Gastrocnemius medialis (tissue), 4 donors: ENCODE measurements around the gene CHRNA3.

Experiments used
- POLR2A ChIP-seq, 2 donors: fragments of 450-650 bp; IDR thresholded peaks; one replicate each; pipeline ENCODE4 v1.6.1; 2017; ENCODE audit warnings: antibody characterized with exemption in 2 of 2, mild to moderate bottlenecking in 2 of 2, moderate library complexity in 2 of 2
- TF ChIP-seq, protein P1 (sequence below), 5 experiments: fragments of 450-650 bp in 3 of 5; fragments of 200-600 bp in 2 of 5; sonication (generic) in 2 of 5; IDR thresholded peaks in 4 of 5; conservative IDR thresholded peaks in 1 of 5; 1 replicate in 4 of 5; 2 replicates in 1 of 5; pipeline ENCODE4 v1.5.1; 2016 to 2019; ENCODE audit warnings: antibody characterized with exemption in 5 of 5, mild to moderate bottlenecking in 3 of 5, moderate library complexity in 3 of 5

- TF ChIP-seq, protein P1, sequence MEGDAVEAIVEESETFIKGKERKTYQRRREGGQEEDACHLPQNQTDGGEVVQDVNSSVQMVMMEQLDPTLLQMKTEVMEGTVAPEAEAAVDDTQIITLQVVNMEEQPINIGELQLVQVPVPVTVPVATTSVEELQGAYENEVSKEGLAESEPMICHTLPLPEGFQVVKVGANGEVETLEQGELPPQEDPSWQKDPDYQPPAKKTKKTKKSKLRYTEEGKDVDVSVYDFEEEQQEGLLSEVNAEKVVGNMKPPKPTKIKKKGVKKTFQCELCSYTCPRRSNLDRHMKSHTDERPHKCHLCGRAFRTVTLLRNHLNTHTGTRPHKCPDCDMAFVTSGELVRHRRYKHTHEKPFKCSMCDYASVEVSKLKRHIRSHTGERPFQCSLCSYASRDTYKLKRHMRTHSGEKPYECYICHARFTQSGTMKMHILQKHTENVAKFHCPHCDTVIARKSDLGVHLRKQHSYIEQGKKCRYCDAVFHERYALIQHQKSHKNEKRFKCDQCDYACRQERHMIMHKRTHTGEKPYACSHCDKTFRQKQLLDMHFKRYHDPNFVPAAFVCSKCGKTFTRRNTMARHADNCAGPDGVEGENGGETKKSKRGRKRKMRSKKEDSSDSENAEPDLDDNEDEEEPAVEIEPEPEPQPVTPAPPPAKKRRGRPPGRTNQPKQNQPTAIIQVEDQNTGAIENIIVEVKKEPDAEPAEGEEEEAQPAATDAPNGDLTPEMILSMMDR (IDR thresholded peaks at IDR 0.05 in 4 of 5, conservative IDR thresholded peaks at IDR 0.05 in 1 of 5), result no peak
- no peak for TF ChIP-seq POLR2A (IDR thresholded peaks at IDR 0.05)
Measured at GRCh38 chr15:78636378-78636859, 15.6 kb upstream of the CHRNA3 start.
